Hepatocyte (in vitro differentiated cells): Measurements from ENCODE around the gene EYA4. TPM values are rescaled to one million over a fixed set of nuclear protein-coding genes. Genes with fewer than 3 reads are reported as not detected.

Experiments
- DNase-seq: peaks from one replicate; pipeline ENCODE4 v3.0.0-alpha.2; 2016; ENCODE audit warnings: low spot score
- H2AFZ ChIP-seq: fragments of 200-600 bp; sonication (generic); 2 replicates; pipeline ENCODE4 v1.6.0; 2016; ENCODE audit warnings: antibody characterized with exemption, mild to moderate bottlenecking
- H3K27ac ChIP-seq: fragments of 200-600 bp; sonication (generic); 2 replicates; pipeline ENCODE4 v1.5.1; 2016; ENCODE audit warnings: mild to moderate bottlenecking
- H3K27me3 ChIP-seq: fragments of 200-600 bp; sonication (generic); 2 replicates; pipeline ENCODE4 v1.6.1; 2016
- H3K36me3 ChIP-seq: fragments of 200-600 bp; sonication (generic); replicated peaks from 2 replicates; pipeline ENCODE4 v1.5.1; 2016; ENCODE audit warnings: low read depth; ENCODE audit not compliant: insufficient read depth
- H3K4me1 ChIP-seq: fragments of 200-600 bp; sonication (generic); 2 replicates; pipeline ENCODE4 v1.5.1; 2016; ENCODE audit warnings: mild to moderate bottlenecking, moderate library complexity; ENCODE audit not compliant: insufficient read depth
- H3K4me2 ChIP-seq: fragments of 200-600 bp; sonication (generic); 2 replicates; pipeline ENCODE4 v1.6.0; 2016
- H3K4me3 ChIP-seq: fragments of 200-600 bp; sonication (generic); 2 replicates; pipeline ENCODE4 v1.5.1; 2016; ENCODE audit warnings: mild to moderate bottlenecking
- H3K79me2 ChIP-seq: fragments of 200-600 bp; sonication (generic); 2 replicates; pipeline ENCODE4 v1.6.0; 2017; ENCODE audit warnings: mild to moderate bottlenecking
- H3K9me2 ChIP-seq: fragments of 200-600 bp; sonication (generic); replicated peaks from 2 replicates; pipeline ENCODE4 v1.6.0; 2017; ENCODE audit warnings: mild to moderate bottlenecking; ENCODE audit not compliant: insufficient read depth
- H3K9me3 ChIP-seq: fragments of 200-600 bp; sonication (generic); 2 replicates; pipeline ENCODE4 v1.5.1; 2016; ENCODE audit warnings: low read depth, mild to moderate bottlenecking
- H4K20me1 ChIP-seq: fragments of 200-600 bp; sonication (generic); 2 replicates; pipeline ENCODE4 v1.6.0; 2016; ENCODE audit warnings: mild to moderate bottlenecking; ENCODE audit not compliant: insufficient read depth, poor library complexity, severe bottlenecking
- CTCF ChIP-seq: fragments of 200-600 bp; sonication (generic); IDR thresholded peaks from 2 replicates; pipeline ENCODE4 v1.5.1; 2016; ENCODE audit warnings: antibody characterized with exemption, mild to moderate bottlenecking; ENCODE audit not compliant: poor library complexity
- EZH2 ChIP-seq: fragments of 200-600 bp; sonication (generic); IDR thresholded peaks from 2 replicates; pipeline ENCODE4 v1.6.1; 2016; ENCODE audit warnings: antibody characterized with exemption, mild to moderate bottlenecking, borderline replicate concordance
- EZH2phosphoT487 ChIP-seq: fragments of 200-600 bp; sonication (generic); IDR thresholded peaks from one replicate; pipeline ENCODE4 v1.6.1; 2018; ENCODE audit warnings: antibody characterized with exemption, mild to moderate bottlenecking, low read depth, moderate library complexity; ENCODE audit not compliant: unreplicated experiment, severe bottlenecking
- WGBS: methylation state at CpG from one replicate; pipeline ENCODE4 v1.1.6; 2016; ENCODE audit warnings: low lambda C conversion rate; ENCODE audit errors: missing lambda C conversion rate; 5-methylcytosine and 5-hydroxymethylcytosine counted together
- polyA plus RNA-seq: library from polyadenylated mRNA; unstranded; fragments of >200 nt; fragmentation: Nextera tagmentation; extraction: Ambion mirVana; gene quantifications from 2 replicates; pipeline ENCODE4 v1.2.1, GENCODE V29; 2016
- total RNA-seq: library from RNA; depleted of rRNA; stranded (reverse); fragments of >200 nt; gene quantifications from 2 replicates; pipeline ENCODE4 v1.2.3, GENCODE V29; 2014

EYA4 gene
- total and polyA plus RNA-seq, 2 experiments from 2014 or later: 0.33 to 1.8 TPM

- Histone ChIP-seq H3K79me2 (no peaks in the 10 kb centered on the region), H3K4me3 (no peak overlapping the region), H2AFZ (no peak overlapping the region), H3K27ac (no peak overlapping the region), H3K9me2 (no peaks in the 10 kb centered on the region), H4K20me1 (no peaks in the 10 kb centered on the region), H3K27me3 (no peaks in the 10 kb centered on the region), H3K9me3 (no peaks in the 10 kb centered on the region), H3K36me3 (no peaks in the 10 kb centered on the region), H3K4me2 (no peak overlapping the region), H3K4me1 (no peaks in the 10 kb centered on the region)
- no peak for DNase-seq
- 87% methylated on average over 3 of the region's 3 CpGs for WGBS
- TF ChIP-seq CTCF (no peak), EZH2phosphoT487 (no peak), EZH2 (no peak)
Observed at GRCh38 chr6:133218852-133219251, 22.3 kb upstream of the EYA4 start.

DNA sequence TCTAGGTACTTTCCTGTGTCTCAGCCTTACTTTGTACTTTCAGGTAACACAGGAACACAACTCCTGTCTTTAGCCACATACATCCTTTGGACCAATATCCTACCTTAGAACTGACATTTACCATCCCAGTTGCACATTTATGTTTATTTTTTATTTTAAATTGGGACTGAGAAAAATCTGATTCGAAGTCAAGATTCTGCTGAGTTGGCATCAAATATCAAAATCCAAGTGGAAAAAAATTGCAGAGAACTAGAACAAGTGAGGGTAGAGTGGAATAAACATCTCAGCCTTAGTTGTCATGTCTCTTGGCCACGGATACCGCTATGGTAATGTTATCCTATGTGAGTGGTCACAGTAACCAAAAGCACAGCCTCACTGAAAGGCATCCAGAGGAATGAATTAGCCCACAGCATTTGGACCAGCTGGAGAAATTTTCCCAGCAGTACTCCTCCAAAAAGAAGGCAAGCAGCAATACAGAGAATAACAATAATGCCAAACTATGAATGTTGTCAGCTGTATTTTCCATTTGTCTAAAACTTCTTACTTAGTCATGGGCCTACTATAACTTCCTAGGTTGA is 17.6 kb upstream of the EYA4 start:
- Histone ChIP-seq H3K27ac (no peak overlapping the region), H2AFZ (no peak overlapping the region), H3K4me2 (no peak overlapping the region), H3K9me2 (no peaks in the 10 kb centered on the region), H3K4me3 (no peak overlapping the region), H3K9me3 (no peaks in the 10 kb centered on the region), H3K4me1 (no peaks in the 10 kb centered on the region), H4K20me1 (no peaks in the 10 kb centered on the region), H3K79me2 (no peaks in the 10 kb centered on the region), H3K27me3 (no peaks in the 10 kb centered on the region), H3K36me3 (no peaks in the 10 kb centered on the region)
- no peak for TF ChIP-seq EZH2phosphoT487
- TF ChIP-seq CTCF: no peak
- no peak for TF ChIP-seq EZH2
- DNase-seq: no peak
- WGBS: 96% methylated on average over 3 of the region's 3 CpGs

DNA sequence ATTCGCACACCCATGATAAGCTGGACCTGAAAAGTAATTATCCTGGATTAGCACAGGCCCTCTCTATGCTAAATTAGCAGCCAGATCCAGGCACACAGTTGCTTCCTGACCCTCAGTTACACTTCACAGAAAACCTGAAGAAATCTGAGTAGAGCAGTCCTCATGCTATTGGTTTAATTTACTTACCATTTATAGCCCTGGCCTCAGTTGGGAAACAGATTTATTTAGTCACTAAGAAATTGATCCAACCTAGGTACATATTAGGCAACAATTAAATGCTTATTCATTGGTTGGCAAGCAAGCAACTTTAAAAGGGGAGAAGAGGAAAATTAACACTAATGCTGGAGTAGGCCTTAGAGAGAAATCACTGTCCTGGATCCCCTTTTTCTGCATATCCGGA is 15.6 kb upstream of the EYA4 start:
- no peaks in the 10 kb centered on the region for H3K36me3 ChIP-seq
- H4K20me1 ChIP-seq: no peaks in the 10 kb centered on the region
- TF ChIP-seq CTCF: no peak
- TF ChIP-seq EZH2: no peak
- no peak overlapping the region for H3K4me2 ChIP-seq
- H3K4me1 ChIP-seq: no peaks in the 10 kb centered on the region
- H3K27me3 ChIP-seq: peaks cover 8% of the 10 kb centered on the region
- no peaks in the 10 kb centered on the region for H3K9me3 ChIP-seq
- H3K79me2 ChIP-seq: no peaks in the 10 kb centered on the region
- H3K9me2 ChIP-seq: no peaks in the 10 kb centered on the region
- no peak overlapping the region for H3K27ac ChIP-seq
- no peak overlapping the region for H3K4me3 ChIP-seq
- no peak for DNase-seq
- 88% methylated on average over 2 of the region's 2 CpGs for WGBS
- H2AFZ ChIP-seq: no peak overlapping the region

- no peak for TF ChIP-seq EZH2phosphoT487
- TF ChIP-seq EZH2: no peak
- H3K4me1 ChIP-seq: no peaks in the 10 kb centered on the region
- H4K20me1 ChIP-seq: no peaks in the 10 kb centered on the region
- H3K4me2 ChIP-seq: no peak overlapping the region
- no peaks in the 10 kb centered on the region for H3K79me2 ChIP-seq
- H3K27me3 ChIP-seq: peaks cover 8% of the 10 kb centered on the region
- no peaks in the 10 kb centered on the region for H3K36me3 ChIP-seq
- no peak for DNase-seq
- no peaks in the 10 kb centered on the region for H3K9me3 ChIP-seq
- no peaks in the 10 kb centered on the region for H3K9me2 ChIP-seq
- H3K4me3 ChIP-seq: no peak overlapping the region
- H3K27ac ChIP-seq: no peak overlapping the region
- no peak overlapping the region for H2AFZ ChIP-seq
Observed at GRCh38 chr6:133227344-133227743, 13.8 kb upstream of the EYA4 start.
